Right atrium auricular region (tissue), 2 donors: ENCODE data around the gene ANO6. TPM values are rescaled to one million over a fixed set of nuclear protein-coding genes. Genes with fewer than 3 reads are reported as not detected.

Source experiments
- DNase-seq: peaks from one replicate; pipeline ENCODE4 v3.0.0-alpha.2; 2019; ENCODE audit warnings: low spot score
- H3K27ac ChIP-seq, 2 donors: fragments of 200-600 bp; sonication (generic); 1 replicate in 1 of 2; 2 replicates in 1 of 2; pipeline ENCODE4 v1.5.1; 2016 to 2019
- H3K27me3 ChIP-seq, 2 donors: fragments of 200-600 bp; sonication (generic); one replicate each; pipeline versions ENCODE4 v1.5.1 to v1.6.0; 2017 to 2019
- H3K36me3 ChIP-seq: fragments of 200-600 bp; sonication (generic); one replicate; pipeline ENCODE4 v1.5.1; 2016
- H3K4me1 ChIP-seq, 2 donors: fragments of 200-600 bp; sonication (generic); one replicate each; pipeline versions ENCODE4 v1.5.1 to v1.6.0; 2017 to 2019
- H3K4me3 ChIP-seq, 2 donors: fragments of 200-600 bp; sonication (generic); 1 replicate in 1 of 2; 2 replicates in 1 of 2; pipeline ENCODE4 v1.5.1; 2017 to 2019; ENCODE audit warnings: mild to moderate bottlenecking in 1 of 2, moderate library complexity in 1 of 2
- H3K9me3 ChIP-seq, 2 donors: fragments of 200-600 bp; sonication (generic); one replicate each; pipeline ENCODE4 v1.5.1; 2019
- CTCF ChIP-seq, 2 donors: fragments of 200-600 bp; sonication (generic); IDR thresholded peaks; one replicate each; pipeline ENCODE4 v1.5.1; 2019; ENCODE audit warnings: antibody characterized with exemption in 2 of 2
- total RNA-seq, 2 donors: library from RNA; depleted of rRNA; stranded (reverse); fragments of >200 nt; gene quantifications; one replicate each; pipeline ENCODE4 v1.1.0, GENCODE V29; 2016

Gene ANO6
- total RNA-seq, 2 donors from 2014 or later = 48.1 to 49.5 TPM

- no peak overlapping the region for H3K4me3 ChIP-seq
- H3K27me3 ChIP-seq = no peaks in the 10 kb centered on the region
- H3K27ac ChIP-seq = no peak overlapping the region
- no peak for TF ChIP-seq CTCF (IDR thresholded peaks at IDR 0.05)
- no peak for DNase-seq
- no peaks in the 10 kb centered on the region for H3K36me3 ChIP-seq
- no peaks in the 10 kb centered on the region for H3K9me3 ChIP-seq
- peaks cover 0 to 19% of the 10 kb centered on the region in 2 donors for H3K4me1 ChIP-seq
Observed at GRCh38 chr12:45189766-45190403, 26.0 kb upstream of the ANO6 start.

GRCh38 chr12:45191239-45191638 lies 24.7 kb upstream of the ANO6 start:
- no peaks in the 10 kb centered on the region for H3K27me3 ChIP-seq
- H3K27ac ChIP-seq = no peak overlapping the region
- no peak for DNase-seq
- no peaks in the 10 kb centered on the region for H3K9me3 ChIP-seq
- TF ChIP-seq CTCF (IDR thresholded peaks at IDR 0.05) = no peak
- H3K4me3 ChIP-seq = no peak overlapping the region
- peaks cover 0 to 19% of the 10 kb centered on the region in 2 donors for H3K4me1 ChIP-seq
- H3K36me3 ChIP-seq = no peaks in the 10 kb centered on the region

GRCh38 chr12:45192707-45193106 lies 23.2 kb upstream of the ANO6 start:
- DNase-seq = no peak
- Histone ChIP-seq H3K9me3 (no peaks in the 10 kb centered on the region), H3K4me3 (no peak overlapping the region), H3K27ac (no peak overlapping the region), H3K27me3 (no peaks in the 10 kb centered on the region), H3K36me3 (no peaks in the 10 kb centered on the region), H3K4me1 (peaks cover 0 to 19% of the 10 kb centered on the region in 2 donors)
- TF ChIP-seq CTCF (IDR thresholded peaks at IDR 0.05) = no peak

- no peak overlapping the region for H3K4me3 ChIP-seq
- no peak for TF ChIP-seq CTCF (IDR thresholded peaks at IDR 0.05)
- H3K27ac ChIP-seq = no peak overlapping the region
Observed at GRCh38 chr12:45200491-45201043, 15.3 kb upstream of the ANO6 start.

GRCh38 chr12:45203767-45204166 lies 12.1 kb upstream of the ANO6 start:
- no peak overlapping the region for H3K27ac ChIP-seq
- no peak for TF ChIP-seq CTCF (IDR thresholded peaks at IDR 0.05)
- H3K27me3 ChIP-seq = no peaks in the 10 kb centered on the region
- DNase-seq = no peak
- no peaks in the 10 kb centered on the region for H3K4me1 ChIP-seq
- no peaks in the 10 kb centered on the region for H3K9me3 ChIP-seq
- H3K36me3 ChIP-seq = no peaks in the 10 kb centered on the region
- H3K4me3 ChIP-seq = no peak overlapping the region

More at GRCh38 chr12:45200491-45201043, 15.3 kb upstream of the ANO6 start:
- Histone ChIP-seq H3K27me3 (no peaks in the 10 kb centered on the region), H3K4me1 (no peaks in the 10 kb centered on the region), H3K9me3 (no peaks in the 10 kb centered on the region), H3K36me3 (no peaks in the 10 kb centered on the region)
- no peak for DNase-seq

GRCh38 chr12:45204757-45205156 lies 11.1 kb upstream of the ANO6 start:
- Histone ChIP-seq H3K4me1 (no peaks in the 10 kb centered on the region), H3K4me3 (no peak overlapping the region), H3K27ac (no peak overlapping the region), H3K9me3 (no peaks in the 10 kb centered on the region), H3K36me3 (no peaks in the 10 kb centered on the region), H3K27me3 (no peaks in the 10 kb centered on the region)
- DNase-seq = no peak
- no peak for TF ChIP-seq CTCF (IDR thresholded peaks at IDR 0.05)
